GM23248 (cell line): ENCODE measurements around the gene RSPH1.

ENCODE experiments used
- EZH2 ChIP-seq: fragments of 200-600 bp; sonication (generic); IDR thresholded peaks from 2 replicates; pipeline ENCODE4 v1.6.1; 2018; ENCODE audit warnings: antibody characterized with exemption, mild to moderate bottlenecking; ENCODE audit not compliant: insufficient read depth, poor library complexity, severe bottlenecking
- EZH2phosphoT487 ChIP-seq: fragments of 200-600 bp; sonication (generic); IDR thresholded peaks from 2 replicates; pipeline ENCODE4 v1.6.1; 2018; ENCODE audit warnings: antibody characterized with exemption, moderate library complexity, mild to moderate bottlenecking, low read depth; ENCODE audit not compliant: insufficient read depth

GRCh38 chr21:42452401-42453223, 43.4 kb downstream of the RSPH1 start:
- TF ChIP-seq EZH2 (no peak), EZH2phosphoT487 (no peak)
